PC-3 (cell line): ENCODE measurements around the gene FHL2.

Experiments used
- CTCF ChIP-seq: fragments of 300-600 bp; sonication (generic); conservative IDR thresholded peaks from 2 replicates; pipeline ENCODE4 v1.5.1; 2017; ENCODE audit warnings: antibody characterized with exemption, low read depth, mild to moderate bottlenecking, low read length
- EZH2 ChIP-seq: fragments of 300-600 bp; sonication (generic); IDR thresholded peaks from one replicate; pipeline ENCODE4 v1.6.1; 2017; ENCODE audit warnings: antibody characterized with exemption, mild to moderate bottlenecking, low read length; ENCODE audit not compliant: unreplicated experiment
- EZH2phosphoT487 ChIP-seq: fragments of 300-600 bp; sonication (generic); IDR thresholded peaks from 2 replicates; pipeline ENCODE4 v1.6.1; 2018; ENCODE audit warnings: mild to moderate bottlenecking, antibody characterized with exemption, low read length, borderline replicate concordance

GRCh38 chr2:105361102-105361889 lies 37.6 kb downstream of the FHL2 start:
- TF ChIP-seq CTCF = no peak
- no peak for TF ChIP-seq EZH2
- no peak for TF ChIP-seq EZH2phosphoT487
